CD4-positive, alpha-beta T cell treated with Interleukin-17A for 1 hour (primary cell): ENCODE data around the gene MRPL20.
A peak's percentile ranks its signal among the peaks of the same experiment; 100 is the strongest.
"Not testable (repeated sequence)": the region's sequence is repeated elsewhere in the genome, so short reads cannot be mapped to it uniquely, and the experiment has no call there.

Experiments used
- DNase-seq: peaks from one replicate; pipeline ENCODE4 v3.0.0-alpha.2; 2020

Gene MRPL20

GRCh38 chr1:1425753-1426495 is 18.8 kb upstream of the MRPL20 start:
- no peak for DNase-seq

GRCh38 chr1:1425426-1425752 is 18.3 kb upstream of the MRPL20 start:
- DNase-seq: no peak

GRCh38 chr1:1424707-1425106 is 17.6 kb upstream of the MRPL20 start:
- no peak for DNase-seq

GRCh38 chr1:1423245-1423597 is 16.1 kb upstream of the MRPL20 start:
- no peak for DNase-seq

- DNase-seq: no peak
Observed at GRCh38 chr1:1422465-1423244, 15.6 kb upstream of the MRPL20 start.

GRCh38 chr1:1421907-1422464 is 14.9 kb upstream of the MRPL20 start:
- no peak for DNase-seq

- DNase-seq: no peak
Observed at GRCh38 chr1:1421147-1421906, 14.2 kb upstream of the MRPL20 start, which contains the start of gene ANKRD65. ANKRD65 (minus strand) TSS chr1:1421276; CDS start chr1:1421005, 271 bp downstream.

GRCh38 chr1:1420654-1421141 is 13.6 kb upstream of the MRPL20 start:
- DNase-seq: no peak

GRCh38 chr1:1419813-1420653 is 12.9 kb upstream of the MRPL20 start:
- DNase-seq: no peak

GRCh38 chr1:1419363-1419812 is 12.3 kb upstream of the MRPL20 start:
- no peak for DNase-seq

- DNase-seq: no peak
Observed at GRCh38 chr1:1418464-1419362, 11.6 kb upstream of the MRPL20 start.

GRCh38 chr1:1417825-1418463 is 10.9 kb upstream of the MRPL20 start:
- not testable (repeated sequence) for DNase-seq

- not testable (repeated sequence) for DNase-seq
Observed at GRCh38 chr1:1417396-1417795, 10.3 kb upstream of the MRPL20 start.

- no peak for DNase-seq
Observed at GRCh38 chr1:1415751-1416150, 8.7 kb upstream of the MRPL20 start.

- DNase-seq: not testable (repeated sequence)
Observed at GRCh38 chr1:1412311-1412902, 5.3 kb upstream of the MRPL20 start.

- DNase-seq: no peak
Observed at GRCh38 chr1:1411626-1412025, 4.5 kb upstream of the MRPL20 start.

GRCh38 chr1:1410238-1410637 is 3.1 kb upstream of the MRPL20 start:
- not testable (repeated sequence) for DNase-seq

- peak; percentile 33 for DNase-seq
Observed at GRCh38 chr1:1407636-1408318, 684 bp upstream of the MRPL20 start.

- DNase-seq: no peak
Observed at GRCh38 chr1:1406101-1406820, 832 bp downstream of the MRPL20 start.
